Measurements from ENCODE around the gene TNFRSF6B. TPM values are rescaled to one million over a fixed set of nuclear protein-coding genes. Genes with fewer than 3 reads are reported as not detected.

TNFRSF6B gene
- total RNA-seq, 1 donor from 2014 or later, result not detected

- DNase-seq (ENCODE audit: low spot score in 2 of 2, unreplicated experiment in 2 of 2), result no peak
Observed at GRCh38 chr20:63706027-63706695, 9.7 kb downstream of the TNFRSF6B start.

GRCh38 chr20:63706852-63707557, 10.6 kb downstream of the TNFRSF6B start:
- TF ChIP-seq CTCF (IDR thresholded peaks at IDR 0.05; ENCODE audit: unreplicated experiment), result no peak
- peak in 1 of 2 experiments; percentile 37 for DNase-seq (ENCODE audit: low spot score in 2 of 2, unreplicated experiment in 2 of 2)
- Mint-ChIP-seq H3K36me3 (peaks cover 28% of the 10 kb centered on the region), H3K27ac (peak overlapping the region; percentile 91), H3K4me3 (peak overlapping the region; percentile 83), H3K9me3 (peaks cover 1% of the 10 kb centered on the region), H3K27me3 (ENCODE audit: low read depth) (no peaks in the 10 kb centered on the region), H3K4me1 (peaks cover 15% of the 10 kb centered on the region)

More at GRCh38 chr20:63706027-63706695, 9.7 kb downstream of the TNFRSF6B start:
- Mint-ChIP-seq H3K4me3 (peak overlapping the region; percentile 83), H3K27ac (peak overlapping the region; percentile 91), H3K4me1 (peaks cover 15% of the 10 kb centered on the region), H3K9me3 (no peaks in the 10 kb centered on the region), H3K36me3 (peaks cover 22% of the 10 kb centered on the region), H3K27me3 (ENCODE audit: low read depth) (no peaks in the 10 kb centered on the region)
- no peak for TF ChIP-seq CTCF (IDR thresholded peaks at IDR 0.05; ENCODE audit: unreplicated experiment)

- no peak for TF ChIP-seq CTCF (IDR thresholded peaks at IDR 0.05; ENCODE audit: unreplicated experiment)
- Mint-ChIP-seq H3K27ac (peak within 1 kb of the TSS; percentile 91), H3K36me3 (peaks cover 35% of the 10 kb centered on the region), H3K9me3 (peaks cover 6% of the 10 kb centered on the region), H3K4me3 (peak within 1 kb of the TSS; percentile 83), H3K4me1 (peaks cover 15% of the 10 kb centered on the region), H3K27me3 (ENCODE audit: low read depth) (no peaks in the 10 kb centered on the region)
- peak; percentile 56 to 76 for DNase-seq (ENCODE audit: low spot score in 2 of 2, unreplicated experiment in 2 of 2)
Observed at GRCh38 chr20:63707558-63708300, 11.3 kb downstream of the TNFRSF6B start, which contains the start of the genes ARFRP1 and ZGPAT. Gene ARFRP1 (minus strand): TSS chr20:63707976. CDS start chr20:63707091, 885 bp downstream. Gene ZGPAT (plus strand): TSS chr20:63708039. CDS start chr20:63708581, 542 bp downstream.

GRCh38 chr20:63708301-63709148, 12.1 kb downstream of the TNFRSF6B start:
- DNase-seq (ENCODE audit: low spot score in 2 of 2, unreplicated experiment in 2 of 2), result peak in 1 of 2 experiments; percentile 27
- H3K27ac Mint-ChIP-seq, result peak overlapping the region; percentile 84
- H3K4me1 Mint-ChIP-seq, result peaks cover 15% of the 10 kb centered on the region
- no peaks in the 10 kb centered on the region for H3K27me3 Mint-ChIP-seq (ENCODE audit: low read depth)
- no peak for TF ChIP-seq CTCF (IDR thresholded peaks at IDR 0.05; ENCODE audit: unreplicated experiment)
- H3K36me3 Mint-ChIP-seq, result peaks cover 37% of the 10 kb centered on the region
- peak overlapping the region; percentile 78 for H3K4me3 Mint-ChIP-seq
- H3K9me3 Mint-ChIP-seq, result peaks cover 6% of the 10 kb centered on the region

- peaks cover 40% of the 10 kb centered on the region for H3K36me3 Mint-ChIP-seq
- no peak for TF ChIP-seq CTCF (IDR thresholded peaks at IDR 0.05; ENCODE audit: unreplicated experiment)
- H3K4me3 Mint-ChIP-seq, result peak overlapping the region; percentile 78
- no peak overlapping the region for H3K27ac Mint-ChIP-seq
- H3K4me1 Mint-ChIP-seq, result peaks cover 15% of the 10 kb centered on the region
- peaks cover 6% of the 10 kb centered on the region for H3K9me3 Mint-ChIP-seq
- no peaks in the 10 kb centered on the region for H3K27me3 Mint-ChIP-seq (ENCODE audit: low read depth)
- no peak for DNase-seq (ENCODE audit: low spot score in 2 of 2, unreplicated experiment in 2 of 2)
Observed at GRCh38 chr20:63709149-63709527, 12.7 kb downstream of the TNFRSF6B start.

Measured in mesothelial cell of epicardium (in vitro differentiated cells).